Activated CD8-positive, alpha-beta memory T cell treated with anti-CD3 and anti-CD28 coated beads, Interleukin-2, amount 50 U/mL, for 1 hour (primary cell): ENCODE measurements around the gene TRDN.
"Not testable (repeated sequence)": the region's sequence is repeated elsewhere in the genome, so short reads cannot be mapped to it uniquely, and the experiment has no call there.

Experiments
- DNase-seq: peaks from one replicate; pipeline ENCODE4 v3.0.0-alpha.2; 2020; ENCODE audit errors: extremely low read depth

TRDN gene

DNA sequence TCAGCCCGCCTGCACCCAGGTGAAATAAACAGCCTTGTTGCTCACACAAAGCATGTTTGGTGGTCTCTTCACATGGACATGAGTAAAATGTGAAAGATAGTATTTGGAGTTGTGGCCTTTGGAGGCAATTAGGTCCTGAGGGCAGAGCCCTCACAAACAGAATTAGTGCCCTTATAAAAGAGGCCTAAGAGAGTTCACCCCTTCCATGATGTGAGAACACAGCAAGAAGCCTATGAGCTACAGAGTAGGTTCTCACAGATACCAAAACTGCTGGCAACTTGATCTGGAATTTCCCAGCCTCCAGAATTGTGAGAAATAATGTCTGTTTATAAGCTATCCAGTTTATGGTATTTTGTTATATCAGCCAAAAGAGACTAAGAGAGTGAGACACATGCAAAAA is 74.5 kb downstream of the TRDN start:
- DNase-seq: no peak

- DNase-seq: not testable (repeated sequence)
These were observed 76.9 kb downstream of the TRDN start for GRCh38 chr6:123559816-123560215.

DNA sequence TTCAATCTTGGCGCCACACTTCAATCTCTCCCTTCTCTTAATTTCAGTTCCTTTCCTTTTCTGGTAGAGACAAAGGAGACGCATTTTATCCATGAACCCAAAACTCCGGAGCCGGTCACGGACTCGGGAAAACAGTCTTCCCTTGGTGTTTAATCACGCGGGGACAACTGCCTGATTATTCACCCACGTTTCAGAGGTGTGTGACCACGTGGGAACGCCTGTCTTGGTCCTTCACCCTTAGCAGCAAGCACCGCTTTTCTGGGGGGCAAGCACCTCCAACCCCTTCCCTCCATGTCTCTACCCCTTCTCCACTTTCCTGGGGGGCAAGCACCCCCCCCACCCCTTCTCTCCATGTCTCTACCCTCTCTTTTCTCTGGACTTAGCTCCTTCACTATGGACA is 79.3 kb downstream of the TRDN start:
- not testable (repeated sequence) for DNase-seq

DNA sequence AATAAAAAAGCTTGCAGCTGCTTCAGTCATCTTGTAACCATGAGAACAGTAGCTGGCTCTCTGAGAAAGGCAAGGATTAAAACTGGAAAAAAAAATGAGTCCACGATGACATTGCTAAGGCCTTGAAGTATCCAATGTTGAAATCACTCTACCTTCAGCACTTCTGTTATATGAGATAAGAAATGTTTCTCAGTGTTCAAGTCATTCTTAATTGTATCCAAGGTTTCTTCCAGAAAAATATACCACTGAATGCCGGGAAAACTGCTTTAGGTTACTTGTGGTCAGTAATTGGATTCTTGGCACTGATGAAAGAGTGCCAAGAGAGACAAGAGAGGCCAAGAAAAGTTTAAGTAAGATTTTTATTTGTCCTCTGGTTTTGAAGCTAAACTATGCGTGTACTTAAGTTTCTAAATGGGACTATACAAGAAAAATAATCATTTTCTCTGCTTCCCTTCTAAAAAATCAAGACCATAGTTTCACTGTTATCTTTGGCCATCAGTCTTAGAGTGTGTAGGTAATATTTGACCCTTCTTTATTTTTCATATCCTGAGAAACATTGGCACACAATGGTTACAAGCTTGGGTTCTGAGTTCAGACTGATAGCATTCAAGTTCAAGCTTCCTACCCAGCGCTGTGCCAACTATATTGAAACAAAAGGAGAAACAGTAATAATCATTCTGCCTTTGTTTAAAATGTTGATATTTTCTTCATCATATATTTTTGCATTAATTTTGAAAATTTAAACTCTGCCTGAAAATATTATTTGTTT is 84.6 kb downstream of the TRDN start:
- DNase-seq: no peak

DNA sequence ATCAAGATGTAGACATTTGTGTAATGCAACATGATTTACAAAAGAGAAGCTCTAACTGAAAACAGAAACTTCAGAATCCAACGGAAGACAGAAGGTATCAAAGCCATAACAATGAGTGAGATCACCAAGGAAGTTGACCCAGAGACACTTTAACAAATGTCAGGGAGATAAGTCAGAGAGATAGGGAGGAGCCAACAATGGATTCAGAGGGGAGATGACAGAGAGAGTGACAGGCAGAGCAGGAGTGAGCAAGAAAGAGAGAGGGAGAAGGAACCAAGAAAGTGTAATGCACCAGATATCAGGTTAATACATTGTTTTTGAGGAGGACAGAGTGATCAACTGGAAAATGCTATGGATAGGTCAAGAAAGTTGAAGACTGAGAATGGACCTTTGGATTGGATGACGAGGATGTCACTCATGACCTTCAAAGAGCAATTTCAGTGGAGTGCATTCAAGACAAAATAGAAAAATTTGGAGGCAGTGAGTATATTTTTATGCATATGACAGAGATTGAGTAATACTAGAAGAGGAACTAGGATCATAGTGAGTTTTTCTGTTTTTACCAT is 86.6 kb downstream of the TRDN start:
- no peak for DNase-seq

DNA sequence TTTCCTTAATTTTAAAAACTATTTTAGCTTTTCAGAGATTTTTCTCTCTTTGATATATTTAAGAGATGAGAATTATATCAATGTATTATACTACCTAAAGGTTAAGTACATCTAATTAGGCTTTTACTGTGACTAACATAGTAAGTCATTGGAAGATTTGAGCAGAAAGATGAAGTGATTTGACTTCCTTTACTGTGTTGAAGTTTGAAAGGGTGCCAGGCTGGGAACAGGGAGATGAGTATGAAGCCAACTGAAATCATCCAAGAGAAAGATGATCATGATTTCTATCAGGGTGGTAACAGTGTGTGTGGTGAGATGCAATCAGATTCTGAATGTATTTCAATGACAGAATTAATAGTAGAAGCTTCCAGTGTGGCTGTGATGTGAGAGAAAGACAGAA is 87.3 kb downstream of the TRDN start:
- no peak for DNase-seq

- DNase-seq: no peak
These were observed 89.4 kb downstream of the TRDN start for GRCh38 chr6:123547216-123547978.

GRCh38 chr6:123546537-123546936 is 90.2 kb downstream of the TRDN start:
- no peak for DNase-seq

DNA sequence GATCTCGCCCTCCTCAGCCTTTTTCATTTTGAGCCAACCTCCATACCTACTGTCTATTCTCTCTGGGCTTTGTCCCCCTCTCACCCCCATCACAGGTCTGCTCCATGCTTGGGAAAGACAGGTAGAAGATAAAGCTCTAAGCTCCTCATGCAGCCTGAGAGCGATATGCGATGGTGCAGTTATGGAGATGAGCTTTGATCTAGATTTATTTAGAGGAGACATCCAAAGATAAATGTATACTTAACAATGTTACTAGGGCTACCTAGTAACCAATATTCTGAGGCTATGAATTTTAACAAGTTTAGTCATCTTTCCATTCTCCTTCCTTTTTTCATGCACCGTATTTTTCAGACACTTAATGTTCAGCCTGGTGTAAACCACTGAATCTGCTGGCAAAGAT is 95.3 kb downstream of the TRDN start:
- no peak for DNase-seq

DNA sequence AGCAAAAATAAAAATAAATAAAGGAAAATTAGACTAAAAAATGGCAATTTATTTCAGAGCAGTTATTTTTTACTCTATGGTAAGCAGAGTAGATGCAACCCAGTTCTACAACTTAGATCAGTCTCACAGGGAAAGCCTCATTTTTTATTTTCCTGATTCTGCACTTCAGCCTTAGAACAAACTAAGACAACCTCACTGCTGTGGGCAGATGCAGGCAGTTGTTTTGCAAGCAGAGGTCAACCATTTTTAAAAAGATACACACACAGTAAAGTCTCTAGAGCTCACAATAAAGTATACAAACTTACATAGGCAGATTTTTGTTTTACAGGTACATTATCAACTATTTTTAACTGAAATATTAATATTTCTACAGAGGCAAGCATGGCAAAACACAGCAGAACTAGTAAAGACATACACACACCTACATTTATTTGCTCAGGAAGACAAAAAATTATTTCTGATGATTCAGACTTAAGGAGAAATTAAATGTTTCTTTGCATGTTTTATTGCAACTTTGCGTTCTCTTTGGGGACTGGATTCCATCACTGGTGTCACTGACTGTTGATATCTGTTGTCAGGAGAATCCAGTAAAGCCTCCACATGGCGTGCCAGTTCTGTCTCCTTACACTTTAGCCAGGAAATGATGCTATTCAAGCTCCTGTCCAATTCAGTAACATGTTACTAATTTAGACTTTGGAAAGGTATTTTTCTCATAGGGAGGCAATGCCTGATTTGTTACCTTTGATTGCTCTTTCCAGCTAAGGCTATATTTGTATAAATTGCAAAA is 102.7 kb downstream of the TRDN start:
- DNase-seq: no peak

DNA sequence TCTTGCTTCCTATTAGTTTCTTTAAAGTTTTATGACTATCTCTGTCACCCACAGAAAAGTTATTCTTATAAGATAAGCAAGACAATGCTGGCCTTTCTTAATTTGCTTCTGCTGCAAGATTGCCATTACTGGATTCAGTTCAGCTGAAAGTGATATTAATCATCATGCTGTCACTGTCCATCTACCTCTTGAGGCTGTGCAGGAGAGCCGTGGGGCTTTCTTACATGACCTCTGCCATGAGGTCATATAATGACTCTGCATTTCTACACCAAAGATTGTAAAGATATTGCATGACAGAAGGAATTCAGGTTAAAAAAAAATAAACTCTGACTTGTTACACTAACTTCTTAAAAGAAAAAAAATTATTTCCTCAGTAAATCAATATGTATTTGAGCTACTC is 106.9 kb downstream of the TRDN start:
- DNase-seq: no peak

DNA sequence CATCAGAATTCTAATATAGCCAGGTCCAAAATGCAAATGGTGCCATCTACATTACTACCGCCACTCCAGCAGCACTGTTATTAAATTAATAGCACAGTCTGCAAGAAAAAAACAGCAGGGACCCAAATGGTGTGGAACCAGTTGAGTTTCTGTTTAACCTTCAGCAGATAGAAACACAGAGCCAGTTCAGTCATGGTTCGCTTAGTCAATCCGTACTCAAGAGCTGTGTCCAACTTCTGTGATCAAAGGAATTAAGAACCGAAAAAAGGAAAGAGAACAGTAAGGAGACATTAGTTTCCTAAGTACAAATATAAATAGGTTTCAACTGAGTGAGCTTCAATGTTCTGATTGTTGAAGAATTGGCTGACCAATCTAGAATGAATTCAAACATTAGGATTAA is 107.7 kb downstream of the TRDN start:
- no peak for DNase-seq

DNA sequence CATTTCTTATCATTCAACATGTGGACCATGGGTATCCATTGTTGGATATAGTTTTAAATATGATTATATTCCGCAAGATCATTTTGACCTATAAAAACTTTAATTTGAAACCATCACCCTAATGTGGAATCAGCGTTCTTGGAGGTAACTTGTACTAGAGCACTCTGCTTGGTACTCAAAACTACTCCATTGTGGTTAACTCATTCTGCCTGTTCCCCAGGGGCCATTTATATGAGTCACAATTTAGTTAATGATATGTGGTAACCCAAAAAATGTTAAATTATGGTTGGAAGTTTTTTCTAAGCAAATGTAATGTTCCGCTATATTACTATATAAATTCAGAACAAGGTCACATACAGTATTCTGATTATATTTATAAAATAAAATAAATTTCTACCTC is 109.3 kb downstream of the TRDN start:
- DNase-seq: no peak

DNA sequence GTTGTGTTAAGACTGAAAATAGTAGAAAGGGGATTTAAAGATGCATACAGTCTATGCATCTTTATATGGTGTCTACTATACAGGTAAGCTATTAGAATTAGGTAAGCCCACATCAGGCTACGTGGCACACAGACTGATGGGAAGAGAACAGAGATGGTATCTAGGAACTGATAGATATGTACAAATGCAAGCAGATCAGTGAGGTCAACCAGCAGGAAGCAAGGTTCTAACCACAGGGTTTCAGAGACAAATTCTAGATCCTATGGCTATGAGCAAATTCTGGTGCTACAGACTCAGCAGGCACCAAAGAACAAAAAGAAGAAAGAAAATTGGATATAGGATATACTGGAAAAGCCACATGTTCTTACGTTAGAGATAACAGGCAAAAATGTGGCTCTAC is 110.6 kb downstream of the TRDN start:
- no peak for DNase-seq

DNA sequence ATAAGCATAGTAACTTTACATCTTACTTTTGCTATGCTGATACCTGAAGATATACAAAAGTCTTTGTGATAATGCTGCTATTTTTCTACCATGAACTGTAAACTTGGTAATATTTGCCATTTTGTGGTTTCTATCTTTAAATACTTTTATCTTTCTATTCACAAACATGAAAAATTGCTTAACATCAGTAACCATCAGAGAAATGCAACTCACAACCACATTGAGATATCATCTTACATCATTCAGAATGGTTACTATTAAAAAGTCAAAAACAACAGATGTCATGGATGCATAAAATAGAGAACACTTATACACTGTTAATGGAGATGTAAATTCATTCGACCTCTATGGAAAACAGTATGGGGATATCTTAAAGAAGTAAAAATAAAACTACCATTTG is 112.0 kb downstream of the TRDN start:
- DNase-seq: no peak

DNA sequence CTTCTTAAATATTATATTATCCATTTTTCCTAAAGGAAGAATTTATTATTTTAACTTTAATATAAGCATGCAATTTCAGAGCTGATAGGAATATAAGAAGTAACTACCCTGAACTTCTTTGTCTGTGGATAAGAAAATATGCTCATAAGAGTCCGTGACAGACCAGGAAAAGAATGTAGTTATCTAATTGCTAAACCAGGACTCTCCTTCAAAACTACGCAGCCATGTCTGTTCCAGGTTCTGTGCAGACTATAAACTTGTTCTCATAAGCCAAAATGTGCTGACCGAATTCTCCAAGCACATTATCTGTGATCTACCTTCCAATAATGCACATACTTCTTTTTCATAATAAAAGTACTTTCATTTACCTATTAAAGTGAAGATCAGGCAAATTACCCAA is 116.5 kb downstream of the TRDN start:
- DNase-seq: no peak

DNA sequence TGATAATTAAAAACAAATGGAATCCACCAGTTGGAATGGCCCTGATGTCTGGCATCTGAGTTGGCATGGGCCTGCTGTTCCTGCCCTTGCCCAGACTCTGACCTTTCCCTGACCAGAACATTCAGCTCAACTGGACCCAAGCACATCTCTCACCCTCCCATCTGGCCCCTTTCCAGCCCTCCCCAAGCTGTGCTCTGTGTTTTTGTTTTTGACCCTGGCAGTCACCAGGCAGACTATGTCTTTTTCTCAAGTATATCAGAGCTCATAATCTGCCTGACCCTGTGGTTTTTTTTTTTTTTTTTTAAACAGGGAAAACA is 117.6 kb downstream of the TRDN start:
- DNase-seq: no peak

DNA sequence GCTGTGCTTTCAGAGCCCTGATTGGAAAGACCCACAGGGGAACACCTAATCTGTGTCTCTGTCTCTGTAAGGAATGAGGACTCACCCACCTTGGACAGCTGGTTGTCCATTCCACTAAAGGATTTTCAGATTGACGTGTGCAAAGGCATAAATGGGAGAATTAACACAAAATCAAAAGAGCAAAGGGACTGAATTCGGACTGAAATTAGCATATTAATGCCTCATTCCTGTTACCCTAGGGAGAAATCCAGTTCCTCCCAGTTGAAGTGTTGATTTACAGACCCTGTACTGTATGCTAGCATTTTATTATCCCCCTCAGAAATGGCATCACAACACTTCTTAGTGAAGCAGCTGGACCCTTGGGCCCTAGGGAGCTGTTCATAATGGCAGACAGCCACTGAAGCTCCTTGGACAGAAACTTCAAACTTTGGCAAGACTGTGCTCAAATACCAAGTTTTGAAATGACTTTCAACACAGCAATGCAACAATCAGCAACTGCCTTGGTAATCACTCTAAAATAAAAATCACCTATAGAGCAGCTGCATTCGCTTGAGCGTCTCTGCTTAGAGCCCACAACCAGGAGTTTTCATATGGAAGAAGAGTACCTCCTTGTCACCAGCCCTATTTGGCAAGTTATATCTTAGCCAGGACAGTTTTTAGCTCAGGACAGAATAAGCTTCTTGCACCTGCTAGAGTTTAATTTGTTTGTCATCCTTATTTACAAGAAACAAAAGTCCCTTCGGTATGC is 118.1 kb downstream of the TRDN start:
- DNase-seq: no peak

DNA sequence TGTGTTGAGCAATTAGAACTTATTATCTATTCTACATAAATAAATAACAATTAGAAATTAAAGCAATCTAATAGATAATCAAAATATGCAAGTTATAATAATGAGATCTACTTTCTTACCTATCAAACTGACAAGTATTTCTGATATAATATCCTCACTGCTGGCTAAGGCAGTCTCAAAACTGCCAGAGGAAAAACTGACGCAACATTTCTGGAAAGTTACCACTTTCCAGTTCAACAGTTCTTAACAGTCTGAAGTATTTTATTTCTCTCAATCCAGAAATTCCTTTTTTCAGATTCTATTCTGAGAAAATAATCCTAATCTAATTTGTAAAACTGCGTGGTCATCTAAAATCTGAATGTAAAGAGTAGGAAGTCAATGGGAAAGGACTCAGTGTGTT is 121.0 kb downstream of the TRDN start:
- no peak for DNase-seq

GRCh38 chr6:123509112-123509511 is 127.6 kb downstream of the TRDN start:
- no peak for DNase-seq

DNA sequence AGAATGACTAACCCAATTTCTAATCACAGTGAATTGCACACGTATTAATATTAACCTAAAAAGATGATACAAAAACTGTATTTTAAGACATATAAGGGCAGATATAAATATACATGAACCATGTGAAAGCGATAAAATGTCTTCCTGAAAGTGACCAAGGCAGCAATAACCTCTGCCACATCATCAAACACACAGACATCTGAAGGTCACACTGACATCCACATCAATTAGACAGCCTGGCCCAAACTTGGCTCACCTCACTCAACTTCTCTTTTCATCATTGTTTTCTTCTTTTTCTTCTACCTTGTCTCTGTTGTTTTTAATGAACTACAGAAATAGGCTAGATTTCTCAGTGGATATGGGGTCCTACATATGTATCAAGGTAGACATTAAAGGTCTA is 128.5 kb downstream of the TRDN start:
- DNase-seq: no peak

- no peak for DNase-seq
These were observed 129.2 kb downstream of the TRDN start for GRCh38 chr6:123507582-123507981.
